ENCODE data around the gene CHRM1. TPM values are rescaled to one million over a fixed set of nuclear protein-coding genes. Genes with fewer than 3 reads are reported as not detected.
A peak's percentile ranks its signal among the peaks of the same experiment; 100 is the strongest.

CHRM1 gene
- total RNA-seq, 6 experiments from 2014 or later: not detected

DNA sequence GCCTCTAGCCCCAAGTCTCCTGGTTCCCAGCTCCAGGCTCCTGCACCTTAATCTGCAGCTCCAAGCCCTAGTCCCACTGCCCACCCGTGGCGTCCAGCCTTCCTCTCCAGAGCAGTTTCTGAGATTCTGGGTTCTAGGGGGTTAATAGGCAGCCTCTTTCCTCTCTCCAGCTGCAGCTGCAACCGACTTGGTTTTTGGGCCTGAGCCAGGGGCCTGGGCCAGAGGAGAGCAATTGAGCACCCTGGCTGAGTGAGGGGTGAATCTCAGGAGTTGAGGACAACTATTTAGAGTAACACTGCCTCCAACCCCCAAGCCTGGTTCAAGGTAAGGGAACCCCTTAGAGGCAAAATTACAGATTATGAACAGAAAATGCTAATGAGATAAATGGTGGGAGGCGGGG is 9.0 kb upstream of the CHRM1 start:
- Histone ChIP-seq H3K27me3 (peaks cover 0 to 22% of the 10 kb centered on the region in 2 donors), H3K4me1 (peaks cover 0 to 11% (median 0%) of the 10 kb centered on the region in 4 donors), H3K36me3 (no peaks in the 10 kb centered on the region), H3K27ac (no peak overlapping the region), H3K4me3 (no peak overlapping the region), H3K9me3 (no peaks in the 10 kb centered on the region)
- DNase-seq (no peak), ATAC-seq (no peak)
- TF ChIP-seq POLR2A (IDR thresholded peaks at IDR 0.05) (no peak), CTCF (IDR thresholded peaks at IDR 0.05) (no peak)
- 80% methylated on average over 3 of the region's 4 CpGs for WGBS (ENCODE audit: insufficient coverage, low coverage, low lambda C conversion rate, missing lambda C conversion rate)
- intact Hi-C loops (cut with DNase I): no loop called here

GRCh38 chr11:62928011-62928410 is 6.8 kb upstream of the CHRM1 start:
- TF ChIP-seq CTCF (IDR thresholded peaks at IDR 0.05): no peak
- no peak for TF ChIP-seq POLR2A (IDR thresholded peaks at IDR 0.05)
- Histone ChIP-seq H3K27me3 (peaks cover 0 to 28% of the 10 kb centered on the region in 2 donors), H3K4me3 (no peak overlapping the region), H3K9me3 (no peaks in the 10 kb centered on the region), H3K4me1 (peaks cover 0 to 14% (median 4%) of the 10 kb centered on the region in 4 donors), H3K36me3 (no peaks in the 10 kb centered on the region), H3K27ac (no peak overlapping the region)
- ATAC-seq (no peak), DNase-seq (no peak)
- intact Hi-C loops (cut with DNase I): no loop called here
- 35% methylated on average over 11 of the region's 13 CpGs for WGBS (ENCODE audit: insufficient coverage, low coverage, low lambda C conversion rate, missing lambda C conversion rate)

DNA sequence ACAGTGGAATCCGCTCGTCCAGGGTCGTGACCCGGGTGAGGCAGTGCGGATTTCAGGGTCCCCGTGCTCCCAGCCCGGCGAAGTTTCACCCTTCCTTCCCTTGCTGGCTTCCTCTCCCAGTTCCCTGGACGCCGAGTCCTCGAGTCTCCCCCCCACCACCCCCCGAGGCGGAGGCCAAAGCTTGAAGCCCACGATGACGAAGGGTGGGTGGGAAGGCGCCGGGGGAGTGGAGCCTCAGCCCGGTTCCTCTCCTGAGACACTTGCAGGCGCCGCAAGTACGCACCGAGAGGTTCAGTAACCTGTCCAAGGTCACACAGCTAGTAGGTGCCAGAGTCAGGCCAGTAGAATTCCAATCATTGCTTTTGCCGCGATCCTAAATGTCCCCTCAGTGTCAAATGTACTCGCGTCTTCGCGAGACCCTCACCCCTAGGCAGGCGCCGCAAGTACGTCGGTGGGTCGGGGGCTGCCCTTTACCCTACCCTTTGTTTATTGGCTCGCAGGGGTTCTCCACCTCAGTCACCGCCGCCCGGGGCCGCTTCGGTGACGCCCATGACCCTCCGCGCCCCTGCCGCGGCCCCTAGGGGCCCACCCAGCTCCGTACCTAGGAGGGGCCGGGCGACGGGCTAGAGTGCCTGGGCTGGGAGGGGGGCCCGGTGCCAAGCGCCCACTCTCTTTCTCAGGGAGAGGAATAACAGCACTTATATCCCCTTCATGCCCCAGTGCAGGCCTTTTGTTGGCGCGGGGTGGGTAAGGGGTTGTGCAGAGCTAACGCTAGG is 5.7 kb upstream of the CHRM1 start:
- H3K27ac ChIP-seq: no peak overlapping the region
- H3K4me3 ChIP-seq: no peak overlapping the region
- H3K4me1 ChIP-seq: peaks cover 0 to 14% (median 4%) of the 10 kb centered on the region in 4 donors
- peak in 1 of 4 donors; percentile 5 for ATAC-seq
- no peaks in the 10 kb centered on the region for H3K9me3 ChIP-seq
- TF ChIP-seq POLR2A (IDR thresholded peaks at IDR 0.05) (no peak), CTCF (IDR thresholded peaks at IDR 0.05) (no peak)
- H3K36me3 ChIP-seq: no peaks in the 10 kb centered on the region
- no peak for DNase-seq
- WGBS (ENCODE audit: insufficient coverage, low coverage, low lambda C conversion rate, missing lambda C conversion rate): 8% methylated on average over 26 of the region's 53 CpGs
- intact Hi-C loops (cut with DNase I): no loop called here
- peaks cover 0 to 28% of the 10 kb centered on the region in 2 donors for H3K27me3 ChIP-seq

GRCh38 chr11:62925745-62926679 is 4.8 kb upstream of the CHRM1 start:
- 4% methylated on average over 44 of the region's 71 CpGs for WGBS (ENCODE audit: insufficient coverage, low coverage, low lambda C conversion rate, missing lambda C conversion rate)
- Histone ChIP-seq H3K4me1 (peaks cover 0 to 14% (median 4%) of the 10 kb centered on the region in 4 donors), H3K27ac (no peak overlapping the region), H3K27me3 (peaks cover 0 to 28% of the 10 kb centered on the region in 2 donors), H3K36me3 (no peaks in the 10 kb centered on the region), H3K4me3 (peak overlapping the region; percentile 9 to 29 (median 11)), H3K9me3 (no peaks in the 10 kb centered on the region)
- intact Hi-C loops (cut with DNase I): no loop called here
- no peak for DNase-seq
- ATAC-seq: peak in 3 of 4 donors; percentile 51 to 56 (median 51)
- TF ChIP-seq POLR2A (IDR thresholded peaks at IDR 0.05) (no peak), CTCF (IDR thresholded peaks at IDR 0.05) (no peak)
